Measurements from ENCODE around the gene PALM2AKAP2.

The PALM2AKAP2 gene

DNA sequence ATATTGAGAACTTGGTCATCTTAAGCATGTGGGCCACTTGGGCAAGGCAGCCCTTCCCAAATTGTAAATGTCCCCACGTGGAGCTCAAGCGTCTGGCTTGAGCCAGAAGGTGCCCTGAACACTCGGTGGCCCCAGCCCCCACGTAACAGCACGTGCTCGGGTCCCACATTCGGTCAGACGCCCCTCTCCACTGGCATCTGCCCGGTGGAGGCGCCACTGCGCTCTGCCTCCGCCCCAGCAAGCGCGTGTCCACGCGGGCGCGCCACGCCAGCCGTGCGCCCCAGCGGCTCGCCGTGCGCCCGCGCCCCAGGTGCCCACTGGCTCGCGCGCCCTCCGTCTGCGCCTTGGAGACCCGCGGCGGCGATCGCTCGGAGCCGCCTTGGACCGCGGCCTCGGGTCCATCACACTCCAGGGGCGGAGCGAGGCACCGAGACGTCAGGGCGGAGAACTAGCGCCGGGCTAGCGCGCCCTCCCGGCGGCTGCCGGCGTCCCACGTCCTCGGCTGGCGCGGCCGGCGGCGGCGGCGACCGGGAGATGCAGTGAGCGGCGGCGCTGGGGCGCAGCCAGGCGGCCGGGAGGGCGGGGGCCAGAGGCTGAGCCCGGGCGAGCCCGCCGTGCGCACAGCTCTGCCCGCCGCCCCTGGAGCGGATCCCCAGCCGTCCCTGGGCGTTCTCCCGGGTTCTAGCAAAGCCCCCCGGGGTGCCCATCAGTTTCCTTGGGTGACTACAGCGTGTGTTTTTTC is at the start of gene PALM2AKAP2:
Gene PALM2AKAP2 (plus strand): TSS at position 488 of the 742 bp plus-strand sequence. CDS start 291 bp downstream, outside the sequence.
- FAIRE-seq = no peak
- peak; percentile 59 for TF ChIP-seq POLR2A (IDR thresholded peaks at IDR 0.05; ENCODE audit: low read depth, low read length)

DNA sequence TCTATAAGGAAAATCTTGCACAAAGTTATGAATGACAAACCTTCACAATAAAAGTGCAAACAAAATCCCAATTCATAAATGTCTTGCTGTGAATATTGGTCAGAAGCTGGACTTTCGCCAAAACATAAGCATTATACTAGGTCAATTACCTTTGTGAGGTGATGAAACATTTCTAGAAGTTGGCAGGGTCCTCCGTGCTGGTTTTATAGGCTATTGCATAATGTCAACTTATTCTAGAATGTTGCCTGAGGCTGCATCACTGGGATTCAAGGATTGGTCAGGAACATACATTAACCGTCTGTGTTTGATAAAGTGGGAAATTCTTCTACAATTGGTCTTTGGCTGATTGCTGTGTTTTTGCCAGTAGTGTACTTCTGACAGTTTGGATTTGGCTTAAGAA is 49.8 kb upstream of the PALM2AKAP2 start:
- FAIRE-seq = no peak
- no peak for DNase-seq (ENCODE audit: insufficient read length, low spot score)
- TF ChIP-seq POLR2A (IDR thresholded peaks at IDR 0.05; ENCODE audit: low read depth, low read length) = no peak

More for the DNA sequence above, at the start of gene PALM2AKAP2:
- DNase-seq (ENCODE audit: insufficient read length, low spot score) = peak; percentile 84

DNA sequence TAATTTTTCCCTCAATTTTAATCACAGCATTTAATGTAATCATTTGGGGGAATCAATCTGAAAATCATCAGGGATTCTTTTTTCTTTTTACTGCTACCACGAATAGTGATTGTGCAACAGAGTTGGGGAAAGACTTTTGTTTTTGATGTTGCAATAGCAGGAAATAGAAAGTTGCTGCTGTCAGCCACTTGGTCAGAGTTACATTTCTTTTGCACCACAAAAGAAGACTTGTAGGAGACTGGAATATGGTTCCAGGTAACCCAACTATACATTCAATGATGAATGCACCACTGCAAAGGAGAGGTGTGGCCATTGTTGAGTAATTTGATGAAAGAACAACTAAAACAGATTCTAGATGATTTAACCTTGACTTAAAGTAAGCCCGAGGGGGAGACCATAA is 46.3 kb upstream of the PALM2AKAP2 start:
- TF ChIP-seq POLR2A (IDR thresholded peaks at IDR 0.05; ENCODE audit: low read depth, low read length) = no peak
- FAIRE-seq (no peak), DNase-seq (ENCODE audit: insufficient read length, low spot score) (no peak)

DNA sequence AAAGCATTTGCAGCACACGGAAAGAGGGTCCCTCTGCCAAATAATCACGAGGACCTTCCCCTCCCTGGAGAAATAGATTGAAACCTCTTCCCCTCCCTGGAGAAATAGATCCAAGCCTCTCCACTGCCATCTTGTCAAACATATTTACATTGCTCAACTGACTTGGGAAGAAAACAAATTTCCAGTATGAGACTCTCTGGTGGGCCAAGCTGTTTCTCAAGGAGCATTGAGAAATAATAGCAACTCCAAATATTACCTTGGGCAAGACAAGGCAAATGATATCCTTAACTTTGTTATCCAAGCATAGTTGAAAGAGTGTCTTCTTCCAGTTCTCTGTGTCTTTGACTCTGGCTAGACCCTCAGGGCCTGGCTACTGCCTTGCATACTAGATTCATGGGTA is 45.2 kb upstream of the PALM2AKAP2 start:
- DNase-seq (ENCODE audit: insufficient read length, low spot score) (no peak), FAIRE-seq (no peak)
- no peak for TF ChIP-seq POLR2A (IDR thresholded peaks at IDR 0.05; ENCODE audit: low read depth, low read length)

DNA sequence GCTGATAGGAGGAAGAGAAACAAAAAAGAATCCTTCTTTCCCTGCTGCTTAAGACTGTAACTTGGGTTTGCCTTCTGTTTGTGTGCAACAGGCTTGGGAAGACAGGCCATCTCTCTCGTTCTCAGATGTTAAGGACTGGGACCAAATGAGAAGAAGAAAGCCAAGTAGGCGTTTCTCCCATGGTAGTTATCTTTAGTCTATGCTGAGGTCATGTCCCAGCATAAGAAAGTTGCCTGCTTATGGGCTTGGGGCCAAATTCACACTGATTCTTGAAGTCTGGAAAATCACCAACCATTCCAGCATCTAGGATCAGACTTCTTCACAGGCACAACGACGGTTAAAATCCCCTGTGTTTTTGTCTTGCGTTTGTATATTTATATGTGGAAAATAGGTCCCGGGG is 44.2 kb upstream of the PALM2AKAP2 start:
- DNase-seq (ENCODE audit: insufficient read length, low spot score) (no peak), FAIRE-seq (no peak)
- no peak for TF ChIP-seq POLR2A (IDR thresholded peaks at IDR 0.05; ENCODE audit: low read depth, low read length)

DNA sequence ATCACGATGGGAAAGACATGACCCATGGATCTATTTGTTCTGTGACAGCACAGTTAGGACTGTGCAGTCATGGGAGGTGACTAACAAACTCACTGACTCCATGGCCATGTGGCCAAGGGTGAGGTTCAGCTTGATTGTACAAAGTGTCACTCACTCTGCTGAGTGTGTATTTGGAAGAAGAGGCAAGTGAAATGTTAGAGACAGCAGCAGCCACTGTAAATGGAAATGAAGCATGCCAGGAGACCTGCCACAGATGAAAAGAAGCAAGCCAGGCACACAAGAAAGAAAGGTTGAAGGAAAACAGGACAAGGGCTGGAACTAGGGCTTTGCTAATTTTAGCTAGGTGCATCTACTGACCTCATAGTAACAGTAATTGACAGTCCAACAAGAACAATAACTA is 42.7 kb upstream of the PALM2AKAP2 start:
- no peak for DNase-seq (ENCODE audit: insufficient read length, low spot score)
- TF ChIP-seq POLR2A (IDR thresholded peaks at IDR 0.05; ENCODE audit: low read depth, low read length) = no peak
- FAIRE-seq = no peak

DNA sequence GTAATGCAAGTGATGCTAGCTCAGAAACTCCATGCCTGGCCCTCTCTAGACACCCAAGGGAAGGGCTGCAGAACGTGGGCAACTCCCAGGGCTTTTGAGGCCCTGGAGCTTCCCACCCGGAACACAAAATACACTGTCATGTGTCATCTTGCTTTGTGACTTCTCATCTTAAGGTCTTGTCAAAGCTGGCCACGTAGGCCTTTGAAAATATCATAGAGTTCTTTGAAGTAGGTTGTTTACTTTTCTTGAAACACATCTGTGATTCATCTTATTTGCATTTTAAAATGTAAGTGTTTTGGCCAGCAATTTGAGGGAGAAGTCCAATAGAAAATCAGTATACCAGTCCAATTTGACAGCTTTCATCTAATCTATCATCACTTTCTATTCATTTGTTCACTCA is 40.2 kb upstream of the PALM2AKAP2 start:
- no peak for TF ChIP-seq POLR2A (IDR thresholded peaks at IDR 0.05; ENCODE audit: low read depth, low read length)
- no peak for FAIRE-seq
- no peak for DNase-seq (ENCODE audit: insufficient read length, low spot score)

DNA sequence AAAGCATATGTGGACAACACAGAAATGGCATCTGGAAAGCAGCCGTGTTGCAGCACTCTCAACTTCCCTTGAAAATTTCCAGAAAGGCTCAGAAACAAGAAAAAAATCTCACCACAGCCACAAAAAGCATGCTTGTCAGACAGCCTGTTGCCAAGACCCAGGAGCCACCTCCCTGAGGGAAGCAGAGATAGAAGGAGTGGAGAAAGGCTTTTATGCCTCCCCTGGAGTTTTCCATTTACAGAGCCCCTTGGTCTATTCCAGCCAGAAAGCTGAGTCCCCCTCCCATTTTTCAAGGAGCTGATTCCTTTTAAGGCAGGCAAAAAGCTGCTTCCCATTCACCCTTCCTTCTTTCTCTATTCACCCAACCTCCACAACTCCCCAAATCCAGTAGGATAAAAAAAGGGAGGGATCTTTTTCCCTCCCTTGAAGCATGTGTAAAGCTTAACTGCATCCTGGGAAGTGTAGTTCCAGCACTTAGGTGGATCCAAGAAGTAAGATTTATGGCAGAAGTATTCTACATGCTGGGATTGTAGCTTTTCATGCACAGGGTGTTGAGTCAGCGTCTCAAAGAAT is 37.1 kb upstream of the PALM2AKAP2 start:
- DNase-seq (ENCODE audit: insufficient read length, low spot score) (no peak), FAIRE-seq (no peak)
- TF ChIP-seq POLR2A (IDR thresholded peaks at IDR 0.05; ENCODE audit: low read depth, low read length) = no peak

DNA sequence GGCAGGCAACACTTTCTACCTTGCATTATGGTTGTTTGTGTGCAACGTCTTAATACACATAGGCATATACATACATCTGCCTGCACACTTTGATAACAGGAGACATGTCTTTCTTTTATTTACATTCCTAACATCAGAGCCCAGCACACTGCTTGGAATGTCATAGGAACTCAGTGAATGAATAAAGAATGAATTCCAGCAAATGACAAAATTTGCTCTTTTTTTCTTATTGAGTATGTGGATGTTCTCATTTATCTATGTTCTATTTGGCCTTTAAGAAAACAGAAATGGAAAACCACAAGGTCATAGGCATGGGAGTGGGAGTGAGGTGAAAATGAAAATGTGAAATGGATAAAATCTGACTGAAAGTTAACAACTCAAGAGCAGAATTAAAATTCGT is 36.3 kb upstream of the PALM2AKAP2 start:
- TF ChIP-seq POLR2A (IDR thresholded peaks at IDR 0.05; ENCODE audit: low read depth, low read length) = no peak
- no peak for DNase-seq (ENCODE audit: insufficient read length, low spot score)
- no peak for FAIRE-seq

DNA sequence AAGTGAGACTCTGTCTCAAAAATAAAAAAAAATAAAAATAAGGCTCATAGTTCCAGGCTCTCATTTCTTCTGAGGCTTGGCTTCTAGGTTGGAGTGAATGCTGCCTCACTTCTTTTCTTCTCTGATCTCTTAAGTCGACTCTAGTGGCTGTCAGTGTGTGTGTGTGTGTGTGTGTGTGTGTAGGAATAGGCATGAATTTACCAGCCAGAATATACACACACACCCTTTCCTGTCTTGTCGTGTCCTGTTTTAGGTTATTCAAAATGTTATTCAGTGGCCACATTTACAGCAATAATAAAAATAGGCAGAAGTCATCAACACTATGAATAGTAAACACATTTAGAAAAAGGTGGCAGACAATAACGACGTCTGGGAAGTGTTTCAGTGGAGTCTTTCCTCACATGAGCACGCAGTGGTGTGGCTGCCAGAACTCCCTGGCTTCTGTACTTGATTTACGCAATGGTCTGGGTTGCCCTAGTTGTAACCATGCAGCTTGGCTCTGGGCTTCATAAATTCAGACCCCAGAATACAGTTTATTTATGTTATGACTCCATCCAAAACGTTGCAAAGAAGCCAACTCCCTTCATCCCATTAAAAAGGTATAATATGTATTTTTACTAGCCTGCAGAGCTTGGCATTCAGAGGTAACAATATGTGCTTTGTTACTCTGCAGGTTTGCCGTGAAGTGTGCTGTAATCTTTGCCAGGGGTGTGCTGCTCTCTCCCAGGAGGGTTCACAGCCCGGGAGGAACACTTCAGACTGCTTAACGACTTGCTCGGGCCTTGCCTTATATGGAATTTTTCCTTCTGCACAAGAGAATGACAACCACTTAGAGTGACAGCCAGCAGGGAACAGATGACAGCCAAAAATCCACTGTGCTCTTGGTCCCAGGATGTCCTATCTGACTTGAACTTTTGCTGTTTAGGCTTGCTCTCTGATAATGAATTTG is 34.4 kb upstream of the PALM2AKAP2 start:
- no peak for TF ChIP-seq POLR2A (IDR thresholded peaks at IDR 0.05; ENCODE audit: low read depth, low read length)
- FAIRE-seq = no peak
- no peak for DNase-seq (ENCODE audit: insufficient read length, low spot score)

DNA sequence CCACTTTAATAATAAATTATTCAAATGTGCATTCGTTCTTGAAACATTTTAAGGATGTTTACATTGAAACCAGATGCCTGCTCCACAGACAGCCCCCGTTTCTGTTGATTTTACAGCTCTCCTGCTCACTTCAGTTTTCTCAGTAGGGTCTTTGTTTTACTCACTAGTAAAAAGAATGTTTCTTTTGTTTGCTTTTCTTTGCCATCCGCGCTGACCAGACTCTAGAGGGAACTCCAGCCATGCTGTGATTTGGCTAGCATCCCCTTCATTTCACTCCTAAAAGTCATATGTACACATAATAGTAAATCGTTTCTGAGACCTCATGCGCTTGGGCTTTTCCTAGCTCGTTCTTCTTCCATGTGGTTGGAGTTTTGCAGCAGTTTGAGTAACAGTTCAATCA is 28.7 kb upstream of the PALM2AKAP2 start:
- FAIRE-seq = no peak
- no peak for TF ChIP-seq POLR2A (IDR thresholded peaks at IDR 0.05; ENCODE audit: low read depth, low read length)
- no peak for DNase-seq (ENCODE audit: insufficient read length, low spot score)

DNA sequence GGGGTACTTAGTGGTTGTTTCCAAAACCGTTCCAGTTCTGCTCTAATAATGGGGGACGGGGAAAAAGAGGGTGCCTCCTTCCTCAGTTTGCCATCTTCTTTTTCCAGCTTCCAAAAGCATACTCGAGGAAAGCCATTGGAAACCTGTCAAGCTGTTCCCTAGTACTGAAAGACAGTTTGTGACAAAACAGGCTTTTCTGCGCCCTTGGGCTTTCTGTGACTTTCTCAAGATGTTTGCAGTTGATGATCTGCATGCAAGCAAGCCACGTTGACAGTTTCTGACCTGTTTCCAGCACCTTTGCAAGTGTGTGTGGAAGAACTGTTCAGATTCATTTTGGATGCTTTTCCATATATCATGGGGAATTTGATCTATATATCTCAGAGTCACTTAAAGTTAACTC is 26.7 kb upstream of the PALM2AKAP2 start:
- no peak for TF ChIP-seq POLR2A (IDR thresholded peaks at IDR 0.05; ENCODE audit: low read depth, low read length)
- DNase-seq (ENCODE audit: insufficient read length, low spot score) (no peak), FAIRE-seq (no peak)

DNA sequence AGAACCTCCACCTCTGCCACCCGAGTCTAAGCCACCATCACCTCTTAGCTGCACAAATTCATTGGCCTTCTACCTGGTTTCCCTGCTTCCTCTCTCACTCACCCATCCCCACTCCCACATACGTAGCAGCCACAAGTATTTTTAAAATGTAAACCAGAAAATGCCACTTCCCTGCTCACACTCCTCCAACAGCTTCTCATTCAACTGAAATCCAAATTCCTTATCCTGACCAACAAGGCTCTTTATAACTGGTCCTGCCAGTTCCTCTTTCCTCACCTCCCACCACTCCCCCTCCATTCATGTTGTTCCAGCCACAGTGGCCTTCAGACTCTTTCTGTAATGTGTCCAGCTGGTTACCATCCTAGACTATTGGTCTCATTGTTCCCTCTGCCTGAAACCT is 25.0 kb upstream of the PALM2AKAP2 start:
- FAIRE-seq = no peak
- DNase-seq (ENCODE audit: insufficient read length, low spot score) = no peak
- no peak for TF ChIP-seq POLR2A (IDR thresholded peaks at IDR 0.05; ENCODE audit: low read depth, low read length)

DNA sequence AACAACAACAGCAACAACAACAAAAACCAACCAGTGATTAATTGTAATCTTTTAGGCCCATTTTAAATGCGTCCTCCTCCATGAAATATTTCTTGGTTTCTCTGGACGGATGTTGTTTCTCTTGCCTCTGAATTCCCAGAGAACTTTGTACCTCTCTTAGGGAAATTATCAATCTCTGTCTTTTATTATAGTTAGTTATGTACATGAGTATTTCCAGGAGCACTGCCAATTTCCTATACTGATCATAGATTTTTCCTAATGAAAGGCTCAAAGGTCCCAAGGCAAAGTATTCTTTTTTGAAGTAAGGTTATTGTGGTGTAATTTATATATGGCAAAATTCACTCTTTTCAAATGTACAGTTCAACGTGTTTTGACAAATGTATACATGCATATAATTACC is 20.4 kb upstream of the PALM2AKAP2 start:
- FAIRE-seq (no peak), DNase-seq (ENCODE audit: insufficient read length, low spot score) (no peak)
- TF ChIP-seq POLR2A (IDR thresholded peaks at IDR 0.05; ENCODE audit: low read depth, low read length) = no peak
